Smooth muscle cell of trachea (primary cell): ENCODE data around the gene KIF9. TPM values are rescaled to one million over a fixed set of nuclear protein-coding genes. Genes with fewer than 3 reads are reported as not detected.

Source experiments
- total RNA-seq: library from RNA; depleted of rRNA; stranded (reverse); fragments of >200 nt; gene quantifications from 2 replicates; pipeline ENCODE4 v1.2.1, GENCODE V29; 2014

KIF9 gene
- total RNA-seq, result 1.3 and 1.8 TPM in 2 replicates

GRCh38 chr3:47282424-47283192 is at the start of gene KIF9, which contains the start of gene KLHL18:
Gene KIF9 (minus strand): TSS chr3:47282799. CDS start chr3:47277374, 5,425 bp downstream.
Gene KLHL18 (plus strand): TSS chr3:47282944. CDS start chr3:47282966, 22 bp downstream.

Other genes starting within 250 kb of the KIF9 start
- gene SETD2, start 118.7 kb downstream of the KIF9 start, total RNA-seq, result 25.1 and 36.7 TPM in 2 replicates
- 11.5 and 26.0 TPM in 2 replicates for gene KLHL18, start 145 bp upstream of the KIF9 start, total RNA-seq
- 23.4 and 33.7 TPM in 2 replicates for gene PTPN23, start 98.2 kb upstream of the KIF9 start, total RNA-seq
- gene SCAP, start 193.1 kb upstream of the KIF9 start, total RNA-seq, result 63.3 and 106 TPM in 2 replicates
- 22.3 and 31.7 TPM in 2 replicates for gene ELP6, start 230.9 kb upstream of the KIF9 start, total RNA-seq